Ovary (tissue), 9 donors: Measurements from ENCODE around the gene PGAP3. TPM values are rescaled to one million over a fixed set of nuclear protein-coding genes. Genes with fewer than 3 reads are reported as not detected.

Source experiments
- DNase-seq, 5 donors: peaks; one replicate each; pipeline ENCODE4 v3.0.0-alpha.2; 2019 to 2020
- H3K27ac ChIP-seq, 2 donors: fragments of 200-600 bp; one replicate each; pipeline versions ENCODE4 v1.5.1 to v1.8.0; 2019 to 2022
- H3K27me3 ChIP-seq: fragments of 200-600 bp; one replicate; pipeline ENCODE4 v1.8.0; 2022
- H3K36me3 ChIP-seq: fragments of 200-600 bp; sonication (generic); one replicate; pipeline ENCODE4 v1.5.1; 2019
- H3K4me1 ChIP-seq: one replicate; pipeline ENCODE4 v1.8.1; 2013; ENCODE audit warnings: mild to moderate bottlenecking, moderate library complexity; ENCODE audit not compliant: insufficient read depth
- H3K4me3 ChIP-seq: fragments of 200-600 bp; sonication (generic); one replicate; pipeline ENCODE4 v1.5.1; 2017
- H3K9me3 ChIP-seq, 2 donors: fragments of 200-600 bp in 1 of 2; sonication (generic) in 1 of 2; one replicate each; pipeline versions ENCODE4 v1.5.1 to v1.8.1; 2013 to 2019; ENCODE audit warnings: mild to moderate bottlenecking in 1 of 2, moderate library complexity in 1 of 2
- CTCF ChIP-seq, 3 donors: fragments of 450-650 bp in 2 of 3; fragments of 200-600 bp in 1 of 3; IDR thresholded peaks; one replicate each; pipeline versions ENCODE4 v1.5.1 to v1.8.0; 2016 to 2022; ENCODE audit warnings: antibody characterized with exemption in 3 of 3, mild to moderate bottlenecking in 1 of 3
- EP300 ChIP-seq: sonication (generic); formaldehyde crosslinking; IDR thresholded peaks from one replicate; pipeline ENCODE4 v1.6.1; 2017; ENCODE audit warnings: antibody characterized with exemption
- POLR2A ChIP-seq: fragments of 450-650 bp; IDR thresholded peaks from one replicate; pipeline ENCODE4 v1.6.1; 2017; ENCODE audit warnings: antibody characterized with exemption, mild to moderate bottlenecking, moderate library complexity
- WGBS, 3 donors: extraction: QIAGEN DNeasy Blood & Tissue Kit in 1 of 3; methylation state at CpG; one replicate each; pipeline versions ENCODE4 v1.1.5 to v1.1.7; 2013 to 2017; 5-methylcytosine and 5-hydroxymethylcytosine counted together
- intact Hi-C, 4 donors: fragments of 100-400 bp; cut with DNase I; formaldehyde crosslinking; loops; one replicate each; pipeline versions ENCODE4 v1.11.0 to v1.15.1; 2022 to 2023
- polyA plus RNA-seq, 2 donors: library from polyadenylated mRNA; stranded (reverse); fragments of 200-250 nt in 1 of 2; fragments of 350-450 nt in 1 of 2; fragmentation: Illumina TruSeq in 1 of 2; extraction: RNeasy Lipid Tissue Mini Kit (QIAGEN cat#74804) in 1 of 2; gene quantifications; one replicate each; pipeline ENCODE4 v1.2.3, GENCODE V29; 2013 to 2014
- total RNA-seq, 7 donors: library from RNA; depleted of rRNA in 2 of 7; stranded (reverse); fragments of >200 nt in 2 of 7; fragmentation: NEBNext Ultra II Directional in 3 of 7; extraction: Animal tissue kit (Norgen Biotek cat#: 25700) in 3 of 7; gene quantifications; one replicate each; pipeline versions ENCODE4 v1.1.0 to v1.2.4, GENCODE V29; 2016 to 2023
- donor health status: DM: no; HTN: no; CAD: no; lungs with moderate emphysema.
- donor health status: DM: no; HTN: no; CAD: no.
- donor health status: Bipolar disorder and iron deficiency.
- donor health status: DM: yes; HTN: yes; CAD: no.
- donor health status: DM: no; HTN: no; CAD: no.
- donor health status: DM: yes; HTN: yes; CAD: no.

Gene PGAP3
- total and polyA plus RNA-seq, 9 donors = 7.9 to 31.3 (median 19.6) TPM

DNA sequence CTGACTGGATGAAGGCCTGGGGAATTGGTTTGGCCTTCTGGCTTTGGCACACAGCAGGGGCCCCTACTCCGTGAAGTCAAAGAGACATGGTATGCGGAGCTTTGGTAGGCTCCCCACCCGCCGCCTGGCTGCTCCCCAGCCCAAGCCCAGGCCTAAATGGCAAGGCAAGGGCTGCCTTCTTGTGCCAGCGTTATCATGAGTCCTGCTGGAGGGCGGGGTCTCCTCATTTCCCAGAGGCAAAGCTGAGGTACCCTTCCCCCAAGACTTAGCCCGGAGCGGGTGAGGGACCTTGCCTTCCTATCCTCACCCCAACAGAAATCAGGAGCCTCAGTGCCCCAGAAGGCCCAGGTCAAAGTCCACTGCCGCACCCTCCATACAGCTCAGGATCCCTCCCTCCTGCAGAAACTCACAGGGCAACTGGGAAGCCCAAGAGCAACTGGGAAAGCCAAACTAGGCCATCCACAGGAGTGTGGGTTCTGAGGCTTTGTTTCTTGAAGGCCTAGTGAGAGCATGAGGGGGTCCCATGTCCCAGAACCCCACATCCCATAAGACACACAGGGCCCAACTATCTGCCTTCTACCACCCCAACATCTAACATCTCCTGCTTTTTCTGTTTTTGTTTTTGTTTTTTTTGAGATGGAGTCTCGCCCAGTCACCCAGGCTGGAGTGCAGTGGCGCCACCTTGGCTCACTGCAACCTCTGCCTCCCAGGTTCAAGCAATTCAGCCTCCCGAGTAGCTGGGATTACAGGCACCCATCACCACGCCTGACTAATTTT is 9.3 kb downstream of the PGAP3 start:
- TF ChIP-seq EP300 (no peak), CTCF (IDR thresholded peaks at IDR 0.05) (no peak), POLR2A (no peak)
- no peaks in the 10 kb centered on the region for H3K4me1 ChIP-seq
- no peaks in the 10 kb centered on the region for H3K36me3 ChIP-seq
- H3K27me3 ChIP-seq = no peaks in the 10 kb centered on the region
- H3K4me3 ChIP-seq = no peak overlapping the region
- DNase-seq = no peak
- WGBS, 3 donors = 87 to 91% (median 89%) methylated on average over 13 of the region's 13 CpGs
- no peaks in the 10 kb centered on the region for H3K9me3 ChIP-seq
- no peak overlapping the region for H3K27ac ChIP-seq
- intact Hi-C loops = no loop called here

GRCh38 chr17:39677542-39678339 is 10.1 kb downstream of the PGAP3 start:
- Histone ChIP-seq H3K9me3 (no peaks in the 10 kb centered on the region), H3K36me3 (no peaks in the 10 kb centered on the region), H3K27ac (no peak overlapping the region), H3K4me3 (no peak overlapping the region), H3K27me3 (no peaks in the 10 kb centered on the region), H3K4me1 (no peaks in the 10 kb centered on the region)
- TF ChIP-seq POLR2A = no peak
- no peak for TF ChIP-seq EP300
- no peak for TF ChIP-seq CTCF (IDR thresholded peaks at IDR 0.05)
- intact Hi-C loops = no loop called here
- no peak for DNase-seq
- 61 to 67% (median 65%) methylated on average over 13 of the region's 13 CpGs for WGBS, 3 donors

- DNase-seq = no peak
- no peaks in the 10 kb centered on the region for H3K27me3 ChIP-seq
- no peak overlapping the region for H3K4me3 ChIP-seq
- H3K9me3 ChIP-seq = no peaks in the 10 kb centered on the region
- no peaks in the 10 kb centered on the region for H3K4me1 ChIP-seq
- no peaks in the 10 kb centered on the region for H3K36me3 ChIP-seq
- WGBS, 3 donors = 79 to 85% (median 82%) methylated on average over 8 of the region's 8 CpGs
- H3K27ac ChIP-seq = no peak overlapping the region
- intact Hi-C loops = no loop called here
- no peak for TF ChIP-seq CTCF (IDR thresholded peaks at IDR 0.05)
- TF ChIP-seq POLR2A = no peak
- TF ChIP-seq EP300 = no peak
Observed at GRCh38 chr17:39677072-39677471, 10.8 kb downstream of the PGAP3 start.

DNA sequence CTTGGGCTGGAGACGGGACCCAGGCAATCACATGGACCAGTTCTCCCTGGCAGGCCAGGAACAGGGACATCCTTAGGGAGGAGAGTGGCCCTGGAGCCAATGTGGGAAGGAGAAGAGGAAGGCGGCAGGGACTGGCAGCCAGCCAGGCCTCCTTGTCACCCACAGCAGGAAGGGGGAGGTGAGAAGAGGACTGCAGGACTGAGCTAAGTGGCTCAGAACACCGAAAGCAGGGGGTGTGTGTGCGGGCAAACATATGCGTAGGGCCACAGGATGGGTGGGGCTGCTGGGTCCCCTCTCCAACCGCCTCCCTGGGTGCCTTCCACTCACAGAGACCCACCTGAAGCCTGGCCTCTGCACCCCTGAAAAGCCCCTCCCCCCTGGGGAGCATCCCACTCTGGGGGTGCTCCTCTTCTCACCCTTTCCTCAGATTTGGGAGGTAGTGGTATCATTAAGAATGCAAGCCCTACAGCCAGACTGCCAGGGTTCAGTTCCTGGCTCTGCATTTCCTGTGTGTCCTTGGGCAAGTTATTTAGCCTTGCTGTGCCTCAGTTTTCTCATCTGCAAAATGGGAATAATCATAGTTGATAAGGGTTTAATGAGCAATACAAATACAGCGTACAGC is 11.5 kb downstream of the PGAP3 start:
- no peak overlapping the region for H3K27ac ChIP-seq
- no peaks in the 10 kb centered on the region for H3K36me3 ChIP-seq
- 72 to 76% (median 74%) methylated on average over 7 of the region's 7 CpGs for WGBS, 3 donors
- H3K27me3 ChIP-seq = no peaks in the 10 kb centered on the region
- H3K4me1 ChIP-seq = no peaks in the 10 kb centered on the region
- intact Hi-C loops = no loop called here
- TF ChIP-seq POLR2A = no peak
- no peak for TF ChIP-seq EP300
- no peak for TF ChIP-seq CTCF (IDR thresholded peaks at IDR 0.05)
- H3K9me3 ChIP-seq = no peaks in the 10 kb centered on the region
- no peak overlapping the region for H3K4me3 ChIP-seq
- peak in 1 of 5 donors; percentile 48 for DNase-seq
